Muscle of back (tissue), 11 donors: ENCODE data around the gene EMILIN1. TPM values are rescaled to one million over a fixed set of nuclear protein-coding genes. Genes with fewer than 3 reads are reported as not detected.

Source experiments
- DNase-seq, 3 donors: peaks; one replicate each; pipeline versions ENCODE4 v3.0.0 to v3.0.0-alpha.2; 2013
- polyA plus RNA-seq, 10 donors: library from polyadenylated mRNA; unstranded; fragments of 120-200 nt; gene quantifications; one replicate each; pipeline ENCODE4 v1.2.1, GENCODE V29; 2013; ENCODE audit not compliant: insufficient read length in 10 of 10

EMILIN1 gene
- polyA plus RNA-seq, 10 donors: 45.1 to 143 (median 65.3) TPM

DNA sequence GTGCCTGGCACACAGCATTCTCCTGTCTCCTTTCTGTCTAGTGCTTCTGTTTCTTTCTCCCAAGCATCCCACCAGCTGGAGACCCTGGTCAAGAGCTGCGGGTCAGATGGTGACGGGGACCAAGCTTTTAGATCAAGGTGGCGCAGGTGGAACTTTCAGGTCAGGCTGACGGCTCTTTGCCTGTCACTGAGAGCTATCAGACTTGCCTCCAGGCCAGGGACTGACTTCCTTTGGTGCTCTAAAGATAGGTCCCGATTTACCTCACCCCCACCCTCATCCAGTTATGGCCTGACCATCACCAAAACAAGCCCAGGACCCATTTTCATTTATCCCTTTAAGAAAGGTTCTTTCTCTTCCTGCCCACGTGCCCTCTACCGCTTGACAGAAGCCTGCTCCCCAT, 1.2 kb upstream of the EMILIN1 start:
- DNase-seq: no peak

GRCh38 chr2:27079233-27080139, 1.1 kb downstream of the EMILIN1 start:
- DNase-seq: peak in 1 of 3 donors; percentile 50

DNA sequence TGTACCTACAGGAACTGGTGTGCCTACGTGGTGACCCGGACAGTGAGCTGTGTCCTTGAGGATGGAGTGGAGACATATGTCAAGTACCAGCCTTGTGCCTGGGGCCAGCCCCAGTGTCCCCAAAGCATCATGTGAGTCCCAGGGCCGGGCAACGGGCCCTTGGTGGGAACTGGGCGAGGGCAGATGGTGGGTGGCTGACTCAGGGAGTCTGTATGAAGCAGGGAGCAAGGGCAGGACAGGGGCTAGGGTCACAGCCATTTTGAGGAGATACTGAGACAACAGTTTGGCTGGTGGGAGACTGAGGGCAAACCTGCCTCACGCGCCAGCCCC, 1.7 kb downstream of the EMILIN1 start:
- DNase-seq: no peak

- no peak for DNase-seq
These were observed 2.2 kb downstream of the EMILIN1 start for GRCh38 chr2:27080603-27080936.

GRCh38 chr2:27081984-27082772, 3.8 kb downstream of the EMILIN1 start:
- no peak for DNase-seq

DNA sequence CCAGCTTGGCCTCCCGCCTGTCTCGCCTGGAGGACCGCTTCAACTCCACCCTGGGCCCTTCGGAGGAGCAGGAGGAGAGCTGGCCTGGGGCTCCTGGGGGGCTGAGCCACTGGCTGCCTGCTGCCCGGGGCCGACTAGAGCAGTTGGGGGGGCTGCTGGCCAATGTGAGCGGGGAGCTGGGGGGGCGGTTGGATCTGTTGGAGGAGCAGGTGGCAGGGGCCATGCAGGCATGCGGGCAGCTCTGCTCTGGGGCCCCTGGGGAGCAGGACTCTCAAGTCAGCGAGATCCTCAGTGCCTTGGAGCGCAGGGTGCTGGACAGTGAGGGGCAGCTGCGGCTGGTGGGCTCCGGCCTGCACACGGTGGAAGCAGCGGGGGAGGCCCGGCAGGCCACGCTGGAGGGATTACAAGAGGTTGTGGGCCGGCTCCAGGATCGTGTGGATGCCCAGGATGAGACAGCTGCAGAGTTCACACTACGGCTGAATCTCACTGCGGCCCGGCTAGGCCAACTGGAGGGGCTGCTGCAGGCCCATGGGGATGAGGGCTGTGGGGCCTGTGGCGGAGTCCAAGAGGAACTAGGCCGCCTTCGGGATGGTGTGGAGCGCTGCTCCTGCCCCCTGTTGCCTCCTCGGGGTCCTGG, 4.5 kb downstream of the EMILIN1 start:
- peak in 1 of 3 donors; percentile 45 for DNase-seq

GRCh38 chr2:27083410-27084296, 5.2 kb downstream of the EMILIN1 start:
- DNase-seq: no peak

- no peak for DNase-seq
These were observed 6.1 kb downstream of the EMILIN1 start for GRCh38 chr2:27084297-27085061.

GRCh38 chr2:27085062-27085672, 6.8 kb downstream of the EMILIN1 start:
- DNase-seq: no peak

- DNase-seq: peak in 2 of 3 donors; percentile 55 to 85
These were observed 7.3 kb downstream of the EMILIN1 start for GRCh38 chr2:27085673-27086089.

GRCh38 chr2:27086090-27086723, 7.8 kb downstream of the EMILIN1 start:
- peak; percentile 94 to 97 (median 96) for DNase-seq

DNA sequence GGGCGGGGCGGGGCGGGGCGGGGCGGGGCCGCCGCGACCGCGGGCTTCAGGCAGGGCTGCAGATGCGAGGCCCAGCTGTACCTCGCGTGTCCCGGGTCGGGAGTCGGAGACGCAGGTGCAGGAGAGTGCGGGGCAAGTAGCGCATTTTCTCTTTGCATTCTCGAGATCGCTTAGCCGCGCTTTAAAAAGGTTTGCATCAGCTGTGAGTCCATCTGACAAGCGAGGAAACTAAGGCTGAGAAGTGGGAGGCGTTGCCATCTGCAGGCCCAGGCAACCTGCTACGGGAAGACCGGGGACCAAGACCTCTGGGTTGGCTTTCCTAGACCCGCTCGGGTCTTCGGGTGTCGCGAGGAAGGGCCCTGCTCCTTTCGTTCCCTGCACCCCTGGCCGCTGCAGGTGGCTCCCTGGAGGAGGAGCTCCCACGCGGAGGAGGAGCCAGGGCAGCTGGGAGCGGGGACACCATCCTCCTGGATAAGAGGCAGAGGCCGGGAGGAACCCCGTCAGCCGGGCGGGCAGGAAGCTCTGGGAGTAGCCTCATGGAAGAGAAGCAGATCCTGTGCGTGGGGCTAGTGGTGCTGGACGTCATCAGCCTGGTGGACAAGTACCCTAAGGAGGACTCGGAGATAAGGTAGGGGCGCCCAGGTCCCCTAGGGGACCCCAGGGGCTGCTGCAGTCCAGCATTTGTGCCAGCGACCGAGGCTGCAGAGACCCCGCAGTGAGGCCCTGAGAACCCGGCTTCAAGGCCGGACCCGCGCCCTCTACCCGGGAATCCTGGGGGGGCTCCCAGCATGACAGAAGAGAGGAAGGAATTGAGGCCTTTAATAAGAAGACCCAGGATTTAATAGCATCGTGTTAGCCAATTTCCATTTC, 8.5 kb downstream of the EMILIN1 start, which contains the start of gene KHK:
Gene KHK, plus strand, starts transcription at position 49 of the 870 bp plus-strand sequence. Its CDS starts 488 bp downstream, at position 537.
- DNase-seq: no peak

DNA sequence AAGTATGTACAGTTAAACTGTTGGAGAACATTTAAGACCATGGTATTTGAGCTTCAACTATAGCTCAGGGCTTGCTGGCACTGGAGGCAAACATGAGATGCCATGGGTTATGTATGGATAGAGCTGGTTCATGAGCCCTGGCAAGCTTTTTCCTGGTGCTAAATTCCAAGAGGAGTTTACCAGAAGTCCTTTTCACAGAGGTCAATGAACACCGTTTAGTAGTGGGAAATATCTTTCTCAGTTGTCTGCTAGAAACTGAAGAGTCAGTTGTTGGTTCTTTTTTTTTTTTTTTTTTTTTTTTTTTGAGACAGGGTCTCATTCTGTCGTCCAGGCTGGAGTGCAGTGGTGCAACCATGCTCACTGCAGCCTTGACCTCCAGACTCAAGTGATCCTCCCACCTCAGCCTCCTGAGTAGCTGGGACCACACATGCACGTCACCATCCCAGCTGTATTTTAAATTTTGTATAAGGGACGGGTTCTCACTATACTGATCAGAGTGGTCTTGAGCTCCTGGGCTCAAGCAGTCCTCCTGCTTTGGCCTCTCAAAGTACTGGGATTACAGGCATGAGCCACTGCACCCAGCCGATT, 9.5 kb downstream of the EMILIN1 start:
- DNase-seq: no peak

- DNase-seq: no peak
These were observed 10.2 kb downstream of the EMILIN1 start for GRCh38 chr2:27088634-27089033.

GRCh38 chr2:27089111-27089954, 10.9 kb downstream of the EMILIN1 start:
- no peak for DNase-seq

- no peak for DNase-seq
These were observed 13.6 kb downstream of the EMILIN1 start for GRCh38 chr2:27091746-27092695.
